ENCODE results near the gene ARSH. TPM values are rescaled to one million over a fixed set of nuclear protein-coding genes. Genes with fewer than 3 reads are reported as not detected.
"Not testable (repeated sequence)": the region's sequence is repeated elsewhere in the genome, so short reads cannot be mapped to it uniquely, and the experiment has no call there.

The ARSH gene
- total and polyA plus RNA-seq, 9 donors, result not detected

- DNase-seq, result no peak
- Histone ChIP-seq H3K27ac (no peak overlapping the region), H3K4me1 (ENCODE audit: insufficient read depth) (no peaks in the 10 kb centered on the region), H3K36me3 (no peaks in the 10 kb centered on the region), H3K9me3 (no peaks in the 10 kb centered on the region), H3K27me3 (no peaks in the 10 kb centered on the region), H3K4me3 (no peak overlapping the region)
- 65 to 78% (median 69%) methylated on average over 6 of the region's 6 CpGs for WGBS, 3 donors
- intact Hi-C loops (cut with DNase I), result no loop called here
- TF ChIP-seq CTCF (IDR thresholded peaks at IDR 0.05) (no peak), POLR2A (IDR thresholded peaks at IDR 0.05) (no peak), EP300 (IDR thresholded peaks at IDR 0.05) (no peak)
These were observed 38.3 kb downstream of the ARSH start for GRCh38 chrX:3044671-3045070.

DNA sequence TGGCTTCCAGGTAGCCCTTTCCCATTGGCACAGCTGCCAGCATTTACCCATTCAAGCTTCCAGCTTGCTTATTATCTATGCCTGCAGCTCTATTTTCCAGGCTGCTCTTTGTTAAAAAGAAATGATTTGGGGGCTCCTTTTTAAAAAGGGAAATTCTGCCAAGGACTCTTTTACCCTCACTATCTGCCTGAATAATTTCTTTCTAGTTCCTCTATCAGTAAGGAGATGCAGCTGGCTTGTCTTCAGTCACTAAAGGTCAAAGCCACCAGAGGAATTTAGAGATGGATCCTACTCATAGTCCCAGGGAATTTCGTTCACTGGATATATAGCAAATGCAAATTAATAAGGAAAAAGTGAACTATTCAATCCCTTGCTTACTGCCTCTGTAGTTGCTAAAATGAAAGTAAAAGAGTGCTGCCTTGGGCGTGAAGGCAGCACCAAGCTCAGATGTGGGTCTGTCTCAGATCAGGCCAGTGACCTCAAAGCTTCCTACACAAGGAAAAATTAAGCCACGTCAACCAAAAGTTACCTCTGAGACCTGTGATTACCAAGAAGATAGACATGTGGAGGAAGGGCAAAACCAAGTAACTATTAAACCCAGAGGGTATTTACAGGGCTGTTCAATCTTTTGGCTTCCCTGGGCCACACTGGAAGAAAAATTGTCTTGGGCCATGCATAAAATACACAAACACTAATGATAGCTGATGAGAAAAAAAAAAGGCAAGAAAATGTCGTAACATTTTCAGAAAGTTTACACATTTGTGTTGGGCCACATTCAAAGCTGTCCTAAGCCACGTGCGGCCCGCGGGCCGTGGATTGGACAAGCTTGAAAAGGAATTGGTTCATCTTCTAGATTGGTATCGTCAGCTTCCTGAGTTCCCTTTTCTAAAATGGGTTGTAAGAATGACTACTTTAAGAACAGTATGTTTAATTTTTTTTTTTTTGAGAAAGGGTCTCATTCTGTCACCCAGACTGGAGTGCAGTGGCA is 40.2 kb downstream of the ARSH start:
- intact Hi-C loops (cut with DNase I), result no loop called here
- Histone ChIP-seq H3K4me1 (ENCODE audit: insufficient read depth) (no peaks in the 10 kb centered on the region), H3K27me3 (no peaks in the 10 kb centered on the region), H3K9me3 (no peaks in the 10 kb centered on the region), H3K27ac (no peak overlapping the region), H3K4me3 (no peak overlapping the region), H3K36me3 (no peaks in the 10 kb centered on the region)
- DNase-seq, result no peak
- TF ChIP-seq EP300 (IDR thresholded peaks at IDR 0.05) (no peak), POLR2A (IDR thresholded peaks at IDR 0.05) (no peak), CTCF (IDR thresholded peaks at IDR 0.05) (no peak)
- 61 to 73% (median 66%) methylated on average over 10 of the region's 10 CpGs for WGBS, 3 donors

DNA sequence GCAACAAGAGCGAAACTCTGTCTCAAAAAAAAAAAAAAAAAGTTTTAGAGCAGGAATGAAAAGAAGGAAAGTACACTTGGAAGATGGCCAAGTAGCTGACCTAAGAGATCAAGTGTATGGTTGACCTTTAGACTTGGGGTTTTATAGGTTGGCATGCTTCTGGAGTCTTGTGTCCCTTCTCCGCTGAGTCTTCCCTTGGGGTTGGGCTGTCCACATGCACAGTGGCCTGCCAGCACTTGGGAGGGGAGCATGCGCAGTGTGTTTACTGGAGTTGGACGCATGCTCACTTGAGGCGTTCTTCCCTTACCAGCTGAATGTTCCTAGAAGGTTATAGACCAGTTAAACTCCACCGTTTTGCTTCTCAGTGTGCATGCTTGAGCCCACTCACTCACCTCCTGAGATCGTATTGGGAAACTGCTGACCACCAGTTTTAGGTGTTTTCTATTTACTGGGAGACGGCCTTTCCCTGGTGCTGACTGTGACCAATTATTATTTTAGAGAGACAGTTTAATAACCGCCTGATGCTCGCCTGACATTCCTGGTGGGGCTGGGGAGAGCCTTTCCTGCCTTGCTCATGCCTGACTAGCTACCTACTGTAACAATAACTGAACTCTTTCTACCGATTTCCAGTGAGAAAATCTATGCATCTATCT is 44.3 kb downstream of the ARSH start:
- intact Hi-C loops (cut with DNase I); H3K4me3 ChIP-seq; H3K36me3 ChIP-seq; H3K27me3 ChIP-seq; H3K9me3 ChIP-seq; H3K4me1 ChIP-seq (ENCODE audit: insufficient read depth); DNase-seq; H3K27ac ChIP-seq: not testable (repeated sequence)
- WGBS, 3 donors, result 79 to 82% (median 80%) methylated on average over 9 to 11 of the region's 11 CpGs

- Histone ChIP-seq H3K9me3 (no peaks in the 10 kb centered on the region), H3K27ac (no peak overlapping the region), H3K36me3 (no peaks in the 10 kb centered on the region), H3K4me1 (ENCODE audit: insufficient read depth) (no peaks in the 10 kb centered on the region), H3K27me3 (no peaks in the 10 kb centered on the region), H3K4me3 (no peak overlapping the region)
- TF ChIP-seq CTCF (IDR thresholded peaks at IDR 0.05), result no peak
- TF ChIP-seq EP300 (IDR thresholded peaks at IDR 0.05), result no peak
- no peak for TF ChIP-seq POLR2A (IDR thresholded peaks at IDR 0.05)
- no peak for DNase-seq
- intact Hi-C loops (cut with DNase I), result no loop called here
- WGBS, 3 donors, result 50 to 59% (median 58%) methylated on average over 3 of the region's 3 CpGs
These were observed 46.5 kb downstream of the ARSH start for GRCh38 chrX:3052860-3053259.

DNA sequence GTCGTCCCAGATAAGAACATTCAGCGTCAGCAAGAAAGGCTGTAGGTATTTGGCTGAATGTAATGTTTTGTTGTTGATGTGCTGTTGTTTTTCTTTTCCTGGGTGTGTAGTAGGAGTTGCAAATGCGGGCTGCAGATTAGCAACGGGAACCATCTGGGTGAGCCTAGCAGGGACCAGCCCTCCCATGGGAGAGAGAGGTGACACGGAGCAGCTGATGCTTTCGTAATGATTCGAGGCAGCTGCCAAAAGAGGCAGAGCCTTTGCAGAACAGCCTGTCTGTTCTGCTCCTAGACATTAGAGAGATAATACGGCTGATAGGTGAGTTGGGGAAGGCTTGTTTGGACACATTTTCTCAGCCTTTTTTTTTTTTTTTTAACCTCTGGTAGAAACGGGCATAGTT is 60.2 kb downstream of the ARSH start:
- Histone ChIP-seq H3K36me3 (no peaks in the 10 kb centered on the region), H3K9me3 (no peaks in the 10 kb centered on the region), H3K27ac (no peak overlapping the region), H3K4me1 (ENCODE audit: insufficient read depth) (no peaks in the 10 kb centered on the region), H3K4me3 (no peak overlapping the region), H3K27me3 (no peaks in the 10 kb centered on the region)
- no peak for DNase-seq
- intact Hi-C loops (cut with DNase I), result no loop called here
- TF ChIP-seq EP300 (IDR thresholded peaks at IDR 0.05) (no peak), POLR2A (IDR thresholded peaks at IDR 0.05) (no peak), CTCF (IDR thresholded peaks at IDR 0.05) (no peak)
- 12 to 17% (median 17%) methylated on average over 9 of the region's 9 CpGs for WGBS, 3 donors
